GM12878 (cell line): ENCODE data around the gene SSBP4. TPM values are rescaled to one million over a fixed set of nuclear protein-coding genes. Genes with fewer than 3 reads are reported as not detected.

ENCODE experiments used
- FOXM1 ChIP-seq: IDR thresholded peaks from 2 replicates; pipeline ENCODE4 v1.6.1; 2012; ENCODE audit warnings: low read depth, mild to moderate bottlenecking, inconsistent platforms, low read length, moderate library complexity
- IKZF2 ChIP-seq, 2 experiments: fragments of 450-650 bp; IDR thresholded peaks; 2 replicates each; pipeline ENCODE4 v1.6.1; 2017; ENCODE audit warnings: mild to moderate bottlenecking in 2 of 2, moderate library complexity in 2 of 2
- RAD21 ChIP-seq: IDR thresholded peaks from 2 replicates; pipeline ENCODE4 v1.6.1; 2011; ENCODE audit warnings: mild to moderate bottlenecking, low read depth, low read length, moderate library complexity; ENCODE audit not compliant: insufficient read depth
- RAD51 ChIP-seq: fragments of 450-650 bp; IDR thresholded peaks from 2 replicates; pipeline ENCODE4 v1.6.1; 2016; ENCODE audit warnings: moderate library complexity, mild to moderate bottlenecking, inconsistent platforms
- SREBF1 ChIP-seq: IDR thresholded peaks from 2 replicates; pipeline ENCODE4 v1.6.1; 2012; ENCODE audit warnings: mild to moderate bottlenecking, low read length
- WRNIP1 ChIP-seq: IDR thresholded peaks from 2 replicates; pipeline ENCODE4 v1.6.1; 2011; ENCODE audit warnings: low read depth, low read length, improper control_type of control experiment, borderline replicate concordance
- YY1 ChIP-seq: IDR thresholded peaks from 2 replicates; pipeline ENCODE4 v1.6.1; 2011; ENCODE audit warnings: low read depth, mild to moderate bottlenecking, low read length
- ZBTB40 ChIP-seq: fragments of 450-650 bp; IDR thresholded peaks from 2 replicates; pipeline ENCODE4 v1.6.1; 2016; ENCODE audit warnings: mild to moderate bottlenecking, moderate library complexity, borderline replicate concordance
- ZNF592 ChIP-seq: fragments of 450-650 bp; IDR thresholded peaks from 2 replicates; pipeline ENCODE4 v1.6.1; 2017; ENCODE audit warnings: mild to moderate bottlenecking, moderate library complexity
- polyA plus RNA-seq, 11 experiments: library from polyadenylated mRNA; depleted of rRNA in 4 of 11; unstranded in 6 of 11; stranded (reverse) in 5 of 11; fragments of >200 nt; fragmentation: Nextera tagmentation in 4 of 11; fragmentation: Illumina TruSeq in 1 of 11; extraction: Ambion mirVana in 4 of 11; extraction: Trizol in 1 of 11; gene quantifications; 1 replicate in 1 of 11; 2 replicates in 10 of 11; pipeline versions ENCODE4 v1.2.1 to v1.2.3, GENCODE V29; 2011 to 2016; ENCODE audit warnings: inconsistent platforms in 2 of 11, missing spikeins in 2 of 11, low read depth in 1 of 11
- total RNA-seq, 4 experiments: library from RNA; depleted of rRNA in 3 of 4; stranded (reverse); fragments of >200 nt in 3 of 4; fragmentation: Illumina TruSeq in 1 of 4; extraction: Trizol in 1 of 4; gene quantifications; 2 replicates each; pipeline versions ENCODE4 v1.2.1 to v1.2.3, GENCODE V29; 2013 to 2021

Gene SSBP4
- total and polyA plus RNA-seq, 10 of the 15 experiments (the other 5 are each of a cell fraction or from before 2014, with no cell fraction given), result 0.37 to 150 (median 38.9) TPM

- TF ChIP-seq ZNF592, result no peak
- TF ChIP-seq RAD51, result no peak
- no peak for TF ChIP-seq ZBTB40
- no peak for TF ChIP-seq WRNIP1
- peak; percentile 46; the same call in 1 of the 2 replicates for TF ChIP-seq RAD21
- TF ChIP-seq YY1, result 0 out of 2 replicates have a peak, but pooled peaks have one; percentile 22
- no peak for TF ChIP-seq IKZF2 (IDR thresholded peaks at IDR 0.05)
- no peak for TF ChIP-seq SREBF1
- no peak for TF ChIP-seq FOXM1
Observed at GRCh38 chr19:18469069-18469846, 50.1 kb downstream of the SSBP4 start (continued).
